Tibial nerve (tissue), 4 donors: ENCODE results near the gene TTL.

ENCODE experiments used
- EP300 ChIP-seq, 2 donors: sonication (generic); formaldehyde crosslinking; IDR thresholded peaks; one replicate each; pipeline ENCODE4 v1.6.1; 2017; ENCODE audit warnings: antibody characterized with exemption in 2 of 2, mild to moderate bottlenecking in 1 of 2
- POLR2A ChIP-seq, 2 donors: fragments of 450-650 bp; IDR thresholded peaks; one replicate each; pipeline ENCODE4 v1.6.1; 2017; ENCODE audit warnings: antibody characterized with exemption in 2 of 2, mild to moderate bottlenecking in 2 of 2, moderate library complexity in 2 of 2
- TF ChIP-seq, protein P1 (sequence below), 5 experiments: fragments of 200-600 bp in 3 of 5; fragments of 450-650 bp in 2 of 5; sonication (generic) in 3 of 5; IDR thresholded peaks; one replicate each; pipeline ENCODE4 v1.5.1; 2016 to 2019; ENCODE audit warnings: antibody characterized with exemption in 5 of 5, mild to moderate bottlenecking in 3 of 5, moderate library complexity in 2 of 5

DNA sequence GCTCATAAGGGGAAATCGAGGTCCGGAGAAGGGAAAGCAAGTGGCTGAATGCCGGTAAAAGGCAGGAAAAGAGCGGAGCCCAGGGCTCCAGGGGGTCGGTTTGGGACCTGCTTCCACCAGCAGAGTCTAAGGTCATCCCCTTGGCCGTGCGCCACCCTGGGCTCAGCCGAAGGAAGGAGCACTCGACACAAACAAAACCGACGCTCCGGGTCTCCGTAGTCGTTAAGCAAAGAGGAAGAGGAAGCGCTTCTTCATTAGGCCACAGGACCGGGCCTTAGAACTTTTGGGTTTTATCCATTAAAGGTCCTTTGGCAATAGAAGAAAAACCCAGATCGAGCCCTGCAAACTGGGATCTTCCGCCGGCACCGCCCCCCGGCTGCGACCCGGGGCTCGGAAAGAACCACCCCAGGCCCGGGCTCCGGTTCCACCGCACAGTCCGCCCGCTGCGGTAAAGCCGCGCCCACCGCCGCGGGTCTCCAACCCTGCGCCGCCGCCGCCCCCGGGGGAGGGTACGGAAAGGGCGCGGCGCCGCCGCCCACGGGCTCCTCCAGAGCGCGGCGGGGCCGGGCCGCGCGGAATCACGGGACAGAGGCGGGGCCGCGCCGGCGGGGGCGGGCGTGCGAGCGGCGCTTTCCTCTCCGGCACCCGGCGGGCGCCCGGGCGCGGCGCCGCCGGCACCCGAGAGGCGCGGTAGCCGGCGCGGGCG lies at the start of gene TTL:
- TF ChIP-seq, protein P1, sequence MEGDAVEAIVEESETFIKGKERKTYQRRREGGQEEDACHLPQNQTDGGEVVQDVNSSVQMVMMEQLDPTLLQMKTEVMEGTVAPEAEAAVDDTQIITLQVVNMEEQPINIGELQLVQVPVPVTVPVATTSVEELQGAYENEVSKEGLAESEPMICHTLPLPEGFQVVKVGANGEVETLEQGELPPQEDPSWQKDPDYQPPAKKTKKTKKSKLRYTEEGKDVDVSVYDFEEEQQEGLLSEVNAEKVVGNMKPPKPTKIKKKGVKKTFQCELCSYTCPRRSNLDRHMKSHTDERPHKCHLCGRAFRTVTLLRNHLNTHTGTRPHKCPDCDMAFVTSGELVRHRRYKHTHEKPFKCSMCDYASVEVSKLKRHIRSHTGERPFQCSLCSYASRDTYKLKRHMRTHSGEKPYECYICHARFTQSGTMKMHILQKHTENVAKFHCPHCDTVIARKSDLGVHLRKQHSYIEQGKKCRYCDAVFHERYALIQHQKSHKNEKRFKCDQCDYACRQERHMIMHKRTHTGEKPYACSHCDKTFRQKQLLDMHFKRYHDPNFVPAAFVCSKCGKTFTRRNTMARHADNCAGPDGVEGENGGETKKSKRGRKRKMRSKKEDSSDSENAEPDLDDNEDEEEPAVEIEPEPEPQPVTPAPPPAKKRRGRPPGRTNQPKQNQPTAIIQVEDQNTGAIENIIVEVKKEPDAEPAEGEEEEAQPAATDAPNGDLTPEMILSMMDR (IDR thresholded peaks at IDR 0.05), result peak in 1 of 5 experiments; percentile 13
- TF ChIP-seq POLR2A (IDR thresholded peaks at IDR 0.05) (peak in 1 of 2 donors; percentile 41), EP300 (IDR thresholded peaks at IDR 0.05) (no peak)
